BLaER1 treated with 17β-estradiol and CSF1 and Interleukin-3, amounts not matched to agents 10 nM and 100 nM (cell line): Measurements from ENCODE around the gene CFAP157.

Experiments
- H3K27ac ChIP-seq, 11 experiments: shearing (Covaris generic); formaldehyde crosslinking; 2 replicates each; pipeline ENCODE4 v1.8.1; 2022
- H3K27me3 ChIP-seq, 11 experiments: shearing (Covaris generic); formaldehyde crosslinking; 2 replicates each; pipeline ENCODE4 v1.8.1; 2022
- H3K36me3 ChIP-seq, 11 experiments: shearing (Covaris generic); formaldehyde crosslinking; 2 replicates each; pipeline ENCODE4 v1.8.1; 2022
- H3K4me1 ChIP-seq, 10 experiments: shearing (Covaris generic); formaldehyde crosslinking; 2 replicates each; pipeline ENCODE4 v1.8.1; 2022
- H3K4me2 ChIP-seq, 11 experiments: shearing (Covaris generic); formaldehyde crosslinking; 2 replicates each; pipeline ENCODE4 v1.8.1; 2022
- H3K4me3 ChIP-seq, 10 experiments: shearing (Covaris generic); formaldehyde crosslinking; 2 replicates each; pipeline ENCODE4 v1.8.1; 2022
- H3K9ac ChIP-seq, 11 experiments: shearing (Covaris generic); formaldehyde crosslinking; 2 replicates each; pipeline ENCODE4 v1.8.1; 2022
- H3K9me3 ChIP-seq, 11 experiments: shearing (Covaris generic); formaldehyde crosslinking; replicated peaks in 1 of 11; 2 replicates each; pipeline ENCODE4 v1.8.1; 2022
- H4K20me1 ChIP-seq, 11 experiments: shearing (Covaris generic); formaldehyde crosslinking; 2 replicates each; pipeline ENCODE4 v1.8.1; 2022
- Cebpa-rat ChIP-seq, 11 experiments: shearing (Covaris generic); IDR thresholded peaks; 2 replicates each; pipeline ENCODE4 v1.8.1; 2022

Gene CFAP157

DNA sequence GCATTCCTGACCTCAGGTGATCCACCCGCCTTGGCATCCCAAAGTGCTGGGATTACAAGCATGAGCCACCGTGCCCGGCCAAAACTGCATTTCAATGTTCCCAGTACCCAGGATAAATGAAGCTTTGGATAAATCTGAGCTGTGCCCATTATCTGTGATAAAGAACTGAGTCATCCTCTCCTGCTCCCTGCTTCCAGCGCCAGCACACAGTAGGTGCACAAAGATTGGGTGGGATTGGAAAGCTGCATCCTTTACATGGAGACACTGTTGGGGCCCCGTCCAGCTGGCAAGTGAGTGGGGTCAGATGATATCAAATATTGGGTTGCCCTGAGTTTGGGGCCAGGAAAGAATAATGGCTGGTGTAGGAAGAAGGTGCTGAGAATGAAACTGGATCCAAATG lies 54.3 kb downstream of the CFAP157 start:
- Histone ChIP-seq H3K27me3 (no peaks in the 10 kb centered on the region), H3K27ac (peak overlapping the region in 1 of 11 experiments; percentile 51; a peak in 1 of 22 replicates), H3K4me1 (peaks cover 25 to 44% (median 35%) of the 10 kb centered on the region in 10 experiments), H3K9ac (0 out of 22 replicates have a peak overlapping the region, but pooled peaks of 2 of the 11 experiments have one; percentile 9 to 26), H3K36me3 (peaks cover 41 to 87% (median 63%) of the 10 kb centered on the region in 11 experiments), H3K4me2 (peak overlapping the region in 4 of 11 experiments; percentile 65 to 79 (median 75); a peak in 2 of 22 replicates), H3K4me3 (no peak overlapping the region), H3K9me3 (no peaks in the 10 kb centered on the region), H4K20me1 (peaks cover 0 to 67% (median 4%) of the 10 kb centered on the region in 11 experiments; a peak in 8 of 22 replicates)
- TF ChIP-seq Cebpa-rat (IDR thresholded peaks at IDR 0.05), result no peak

DNA sequence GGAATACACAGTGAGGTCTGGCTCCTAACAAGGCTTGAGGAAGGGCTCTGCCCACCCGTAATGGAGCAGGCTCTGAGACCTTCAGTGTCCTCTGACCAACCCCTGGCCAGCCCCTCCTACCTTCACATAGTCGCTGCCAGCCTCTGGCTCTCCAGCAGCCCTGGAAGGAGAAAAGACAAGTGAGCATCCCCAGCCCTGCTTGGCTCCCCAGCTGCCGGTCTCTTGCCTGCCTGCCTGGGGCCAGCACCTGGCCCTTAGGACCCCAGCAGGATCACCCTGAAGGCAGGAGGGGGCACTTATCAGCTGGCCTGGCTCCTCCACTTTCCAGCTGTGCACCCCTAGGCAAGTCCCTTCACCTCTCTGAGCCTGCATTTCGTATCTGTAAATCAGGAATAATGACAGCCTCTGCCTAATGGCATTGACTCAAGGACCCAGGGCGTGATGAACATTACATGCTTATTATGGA lies 54.7 kb downstream of the CFAP157 start:
- Histone ChIP-seq H3K27me3 (no peaks in the 10 kb centered on the region), H3K4me2 (peak overlapping the region in 5 of 11 experiments; percentile 65 to 79 (median 75); a peak in 9 of 22 replicates), H3K4me1 (peaks cover 27 to 49% (median 38%) of the 10 kb centered on the region in 10 experiments), H3K27ac (peak overlapping the region in 7 of 11 experiments; percentile 12 to 65 (median 47); a peak in 8 of 22 replicates), H3K4me3 (no peak overlapping the region), H3K9ac (peak overlapping the region in 4 of 11 experiments; percentile 5 to 26 (median 12); a peak in 2 of 22 replicates), H4K20me1 (peaks cover 0 to 71% (median 4%) of the 10 kb centered on the region in 11 experiments; a peak in 8 of 22 replicates), H3K9me3 (no peaks in the 10 kb centered on the region), H3K36me3 (peaks cover 46 to 87% (median 63%) of the 10 kb centered on the region in 11 experiments)
- no peak for TF ChIP-seq Cebpa-rat (IDR thresholded peaks at IDR 0.05)

DNA sequence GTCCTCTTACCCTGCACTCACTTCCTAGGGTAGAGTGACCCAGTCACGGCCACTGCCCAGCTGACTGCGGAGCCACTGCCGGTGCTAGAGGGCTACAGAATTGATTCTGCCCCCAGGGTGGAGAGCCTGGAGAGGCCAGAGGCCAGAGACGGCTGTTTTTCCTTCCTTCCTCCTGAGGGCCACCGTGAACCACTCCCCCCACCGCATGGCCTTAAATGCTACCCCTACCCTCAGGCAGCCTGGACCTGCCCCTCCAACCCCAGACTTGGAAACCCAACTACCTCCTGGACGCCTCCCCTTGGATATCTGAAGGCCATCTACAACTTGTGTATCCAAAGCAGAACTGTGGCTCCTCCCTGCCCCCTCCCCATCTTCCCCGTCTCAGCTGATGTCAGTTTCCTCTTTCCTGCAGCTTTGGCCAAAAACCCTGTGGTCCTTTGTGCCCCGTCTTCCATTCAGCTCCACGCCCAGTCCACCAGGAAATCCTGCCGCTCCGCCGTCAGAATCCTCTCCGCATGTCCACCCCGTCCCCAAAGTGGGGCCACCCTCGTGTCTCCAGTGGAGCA lies 55.4 kb downstream of the CFAP157 start:
- peak overlapping the region in 9 of 11 experiments; percentile 5 to 79 (median 65); a peak in 16 of 22 replicates for H3K4me2 ChIP-seq
- peaks cover 34 to 55% (median 45%) of the 10 kb centered on the region in 10 experiments for H3K4me1 ChIP-seq
- peaks cover 51 to 87% (median 68%) of the 10 kb centered on the region in 11 experiments for H3K36me3 ChIP-seq
- H3K4me3 ChIP-seq, result no peak overlapping the region
- H3K27me3 ChIP-seq, result no peaks in the 10 kb centered on the region
- H3K9me3 ChIP-seq, result no peaks in the 10 kb centered on the region
- H3K9ac ChIP-seq, result peak overlapping the region in 6 of 11 experiments; percentile 9 to 50 (median 24); a peak in 7 of 22 replicates
- no peak for TF ChIP-seq Cebpa-rat (IDR thresholded peaks at IDR 0.05)
- peak overlapping the region in 9 of 11 experiments; percentile 10 to 65 (median 47); a peak in 15 of 22 replicates for H3K27ac ChIP-seq
- H4K20me1 ChIP-seq, result peaks cover 0 to 77% (median 8%) of the 10 kb centered on the region in 11 experiments; a peak in 9 of 22 replicates

DNA sequence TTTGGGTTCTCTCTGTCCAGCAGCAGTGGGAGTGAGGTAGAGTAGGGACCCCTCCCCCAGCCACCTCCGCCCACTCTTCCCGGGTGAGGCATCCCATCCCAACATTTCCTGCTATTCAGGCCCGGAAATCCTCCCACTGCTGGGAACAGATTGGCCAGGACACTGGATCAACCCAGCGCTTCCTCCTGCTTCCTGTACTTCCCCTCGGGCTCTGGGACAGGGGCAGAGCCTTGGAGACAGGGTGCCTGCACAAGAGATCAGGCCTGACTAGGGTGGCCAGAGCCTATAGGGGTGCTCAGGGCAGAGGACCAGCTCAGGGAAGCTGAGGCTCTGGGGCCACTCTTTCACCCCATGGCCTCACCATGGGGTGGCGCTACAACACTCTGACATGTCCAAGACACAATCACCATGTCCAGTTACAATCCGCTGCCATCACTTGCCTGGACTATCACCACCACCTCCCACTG lies 57.2 kb downstream of the CFAP157 start:
- TF ChIP-seq Cebpa-rat (IDR thresholded peaks at IDR 0.05), result no peak
- H3K27ac ChIP-seq, result peak overlapping the region in 4 of 11 experiments; percentile 6 to 44 (median 12); a peak in 6 of 22 replicates
- H3K9ac ChIP-seq, result peak overlapping the region in 7 of 11 experiments; percentile 3 to 41 (median 24); a peak in 4 of 22 replicates
- no peaks in the 10 kb centered on the region for H3K9me3 ChIP-seq
- H3K4me2 ChIP-seq, result peak overlapping the region in 7 of 11 experiments; percentile 1 to 75 (median 42); a peak in 11 of 22 replicates
- no peaks in the 10 kb centered on the region for H3K27me3 ChIP-seq
- peaks cover 0 to 83% (median 9%) of the 10 kb centered on the region in 11 experiments; a peak in 9 of 22 replicates for H4K20me1 ChIP-seq
- H3K4me1 ChIP-seq, result peaks cover 50 to 73% (median 62%) of the 10 kb centered on the region in 10 experiments
- peaks cover 40 to 82% (median 64%) of the 10 kb centered on the region in 11 experiments for H3K36me3 ChIP-seq
- H3K4me3 ChIP-seq, result no peak overlapping the region

DNA sequence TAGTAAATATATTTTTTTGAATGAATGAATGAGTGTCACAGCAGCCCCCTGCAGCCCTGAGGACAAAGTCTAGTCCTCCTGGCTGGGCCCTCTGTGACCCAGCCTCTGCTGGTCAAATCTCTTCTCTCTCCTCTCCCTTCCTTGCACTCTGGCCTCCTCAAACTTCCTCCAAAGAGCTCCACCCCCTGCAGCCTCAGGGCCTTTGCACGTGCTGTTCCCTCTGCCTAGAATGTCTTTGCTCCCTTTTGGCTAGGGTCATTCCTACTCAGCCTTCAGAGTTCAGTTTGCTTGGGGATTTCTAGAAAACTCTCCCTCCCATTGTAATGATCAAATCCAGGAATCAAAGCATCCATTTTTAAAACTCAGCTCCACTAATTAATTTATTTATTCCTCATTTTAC lies 58.6 kb downstream of the CFAP157 start:
- no peak overlapping the region for H3K4me3 ChIP-seq
- H3K27ac ChIP-seq, result no peak overlapping the region
- H3K4me2 ChIP-seq, result no peak overlapping the region
- no peaks in the 10 kb centered on the region for H3K27me3 ChIP-seq
- H4K20me1 ChIP-seq, result peaks cover 0 to 92% (median 18%) of the 10 kb centered on the region in 11 experiments; a peak in 13 of 22 replicates
- no peaks in the 10 kb centered on the region for H3K9me3 ChIP-seq
- peaks cover 65 to 87% (median 77%) of the 10 kb centered on the region in 10 experiments for H3K4me1 ChIP-seq
- TF ChIP-seq Cebpa-rat (IDR thresholded peaks at IDR 0.05), result no peak
- H3K9ac ChIP-seq, result no peak overlapping the region
- H3K36me3 ChIP-seq, result peaks cover 29 to 71% (median 49%) of the 10 kb centered on the region in 11 experiments
